Measurements from ENCODE around the gene KCNIP1.

Gene KCNIP1

DNA sequence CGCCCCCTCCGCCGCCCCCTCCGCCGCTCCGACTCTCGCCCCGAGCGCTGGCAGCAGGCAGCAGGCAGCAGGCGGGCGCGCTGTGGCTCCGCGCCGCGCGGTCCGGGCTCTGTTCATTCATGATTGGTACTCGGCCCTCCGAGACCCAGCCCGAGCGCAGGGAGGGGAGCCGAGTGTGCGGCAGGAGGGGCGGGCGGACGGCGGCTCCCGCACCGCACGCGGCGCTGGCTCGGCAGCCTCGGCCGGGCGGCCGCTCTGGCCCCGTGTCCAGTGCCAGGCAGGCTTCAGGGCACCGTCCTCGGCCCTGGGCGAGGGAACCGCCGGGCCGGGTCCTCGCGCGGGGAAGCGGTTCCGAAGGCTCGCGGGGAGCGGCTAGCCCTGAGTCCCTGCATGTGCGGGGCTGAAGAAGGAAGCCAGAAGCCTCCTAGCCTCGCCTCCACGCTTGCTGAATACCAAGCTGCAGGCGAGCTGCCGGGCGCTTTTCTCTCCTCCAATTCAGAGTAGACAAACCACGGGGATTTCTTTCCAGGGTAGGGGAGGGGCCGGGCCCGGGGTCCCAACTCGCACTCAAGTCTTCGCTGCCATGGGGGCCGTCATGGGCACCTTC lies at the start of gene KCNIP1:
Gene KCNIP1 (plus strand): TSS at position 31 of the 607 bp plus-strand sequence.
- Mint-ChIP-seq H3K9me3 (no peaks in the 10 kb centered on the region), H3K36me3 (no peaks in the 10 kb centered on the region), H3K4me3 (no peak within 1 kb of the TSS), H3K4me1 (no peaks in the 10 kb centered on the region), H3K27ac (peak within 1 kb of the TSS; percentile 64), H3K27me3 (peaks cover 23% of the 10 kb centered on the region)

DNA sequence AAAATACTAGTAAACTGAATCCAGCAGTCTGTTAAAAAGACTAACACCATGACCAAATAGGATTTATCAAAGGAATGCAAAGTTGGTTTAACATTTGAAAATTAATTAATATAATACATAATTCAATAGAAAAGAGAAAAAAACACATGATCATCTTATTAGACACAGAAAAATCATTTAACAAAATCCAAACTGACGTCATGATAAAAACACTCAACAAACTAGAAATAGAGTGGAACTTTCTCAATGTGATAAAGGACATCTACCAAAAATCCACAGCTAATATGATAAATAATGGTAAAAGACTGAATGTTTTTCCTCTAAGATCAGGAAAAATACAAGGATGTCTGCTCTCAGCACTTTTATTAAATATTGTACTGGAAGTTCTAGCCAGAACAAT lies 40.4 kb upstream of the KCNIP1 start:
- Mint-ChIP-seq H3K4me3 (no peak overlapping the region), H3K27ac (no peak overlapping the region), H3K27me3 (peaks cover 20% of the 10 kb centered on the region), H3K4me1 (no peaks in the 10 kb centered on the region), H3K36me3 (no peaks in the 10 kb centered on the region), H3K9me3 (peaks cover 6% of the 10 kb centered on the region)

DNA sequence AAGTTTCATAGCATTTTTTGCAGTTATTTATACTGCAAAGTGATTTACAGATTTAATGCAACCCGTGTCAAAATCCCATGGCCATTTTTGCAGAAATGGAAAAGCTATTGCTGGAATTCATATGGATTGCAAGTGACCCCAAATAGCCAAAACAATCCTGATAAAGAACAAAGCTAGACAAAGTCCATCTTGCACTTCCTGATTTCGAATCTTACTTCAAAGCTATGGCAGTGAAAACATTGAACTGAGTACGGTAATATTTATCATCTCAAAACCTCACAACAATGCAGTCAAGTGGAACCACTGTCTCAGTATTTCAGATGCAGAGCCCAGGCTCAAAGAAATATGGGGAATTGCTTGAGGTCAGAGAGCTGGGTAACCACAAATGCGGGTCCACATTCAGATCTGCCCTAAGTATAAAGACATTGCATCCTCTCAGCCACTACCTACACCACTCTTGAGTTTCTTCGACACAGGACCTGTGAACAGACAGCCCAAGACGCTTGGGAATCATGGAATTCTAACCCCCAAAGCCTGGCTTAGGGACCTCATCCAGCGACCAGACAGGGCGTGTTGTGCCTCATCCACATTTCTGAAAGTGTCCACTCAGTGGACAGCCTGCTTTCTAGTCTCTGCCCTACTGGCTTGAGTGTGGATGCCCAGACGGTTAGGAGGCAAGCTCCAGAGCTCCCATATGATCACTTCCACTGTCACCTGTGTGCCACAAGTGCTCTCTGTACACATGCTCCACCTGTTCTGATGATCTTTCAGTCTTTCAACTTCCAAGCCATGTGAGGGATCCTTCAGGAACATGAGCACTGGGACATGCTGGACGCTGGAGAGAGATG lies 39.3 kb upstream of the KCNIP1 start:
- peaks cover 14% of the 10 kb centered on the region for H3K27me3 Mint-ChIP-seq

DNA sequence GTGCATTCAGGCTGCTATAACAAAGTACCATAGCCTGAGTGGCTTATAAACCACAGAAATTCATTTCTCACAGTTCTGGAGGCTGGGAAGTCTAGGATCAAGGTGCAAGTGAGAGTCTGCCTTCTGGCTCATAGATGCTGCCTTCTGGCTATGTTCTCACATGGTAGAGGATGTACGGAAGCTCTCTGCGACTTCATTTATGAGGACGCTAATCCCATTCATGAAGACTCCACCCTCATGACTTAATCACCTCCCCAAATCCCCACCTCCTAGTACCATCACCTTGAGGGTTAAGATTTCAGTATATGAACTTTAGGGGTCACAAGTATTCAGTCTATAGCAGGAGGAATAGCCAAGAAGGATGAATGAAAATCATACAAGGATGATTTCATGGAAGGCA lies 37.3 kb upstream of the KCNIP1 start:
- Mint-ChIP-seq H3K4me1 (no peaks in the 10 kb centered on the region), H3K27ac (no peak overlapping the region), H3K9me3 (no peaks in the 10 kb centered on the region), H3K36me3 (no peaks in the 10 kb centered on the region), H3K4me3 (no peak overlapping the region), H3K27me3 (peaks cover 3% of the 10 kb centered on the region)

More for the DNA sequence above, 39.3 kb upstream of the KCNIP1 start:
- H3K36me3 Mint-ChIP-seq = no peaks in the 10 kb centered on the region
- peaks cover 4% of the 10 kb centered on the region for H3K9me3 Mint-ChIP-seq
- no peak overlapping the region for H3K27ac Mint-ChIP-seq
- no peaks in the 10 kb centered on the region for H3K4me1 Mint-ChIP-seq
- no peak overlapping the region for H3K4me3 Mint-ChIP-seq

DNA sequence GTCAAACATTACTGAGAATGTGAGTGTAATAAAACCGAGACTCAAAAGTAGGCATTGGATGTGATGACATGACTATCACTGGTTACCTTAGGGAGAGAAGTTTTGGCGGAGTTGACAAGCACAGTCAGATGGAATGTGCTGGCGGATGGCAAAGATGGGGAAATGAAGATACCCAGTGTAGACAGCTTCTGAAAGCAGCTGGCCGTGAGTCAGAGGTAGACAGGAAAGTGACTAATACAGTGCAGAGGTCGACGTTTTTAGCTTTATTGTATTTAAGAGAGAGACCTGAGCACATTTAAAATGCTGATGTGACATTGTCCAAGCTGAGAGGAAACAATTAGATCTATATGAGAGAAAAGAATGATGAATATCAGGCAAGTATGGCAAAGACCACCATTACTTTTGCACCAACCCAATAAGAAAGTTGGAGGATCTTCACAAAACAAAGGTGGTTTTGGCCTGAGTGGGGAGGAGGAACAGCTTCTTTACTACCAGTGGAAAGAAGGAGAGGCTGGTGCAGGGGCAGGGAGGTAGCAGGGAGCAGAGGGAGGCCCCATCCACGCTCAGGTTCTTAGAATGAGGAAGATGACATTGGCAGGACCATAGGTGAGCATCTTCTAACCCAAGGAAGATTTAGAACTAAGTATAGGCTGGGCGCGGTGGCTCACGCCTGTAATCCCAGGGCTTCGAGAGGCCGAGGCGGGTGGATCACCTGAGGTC lies 36.7 kb upstream of the KCNIP1 start:
- Mint-ChIP-seq H3K27ac (no peak overlapping the region), H3K9me3 (no peaks in the 10 kb centered on the region), H3K36me3 (no peaks in the 10 kb centered on the region), H3K4me1 (no peaks in the 10 kb centered on the region), H3K27me3 (no peaks in the 10 kb centered on the region), H3K4me3 (no peak overlapping the region)

DNA sequence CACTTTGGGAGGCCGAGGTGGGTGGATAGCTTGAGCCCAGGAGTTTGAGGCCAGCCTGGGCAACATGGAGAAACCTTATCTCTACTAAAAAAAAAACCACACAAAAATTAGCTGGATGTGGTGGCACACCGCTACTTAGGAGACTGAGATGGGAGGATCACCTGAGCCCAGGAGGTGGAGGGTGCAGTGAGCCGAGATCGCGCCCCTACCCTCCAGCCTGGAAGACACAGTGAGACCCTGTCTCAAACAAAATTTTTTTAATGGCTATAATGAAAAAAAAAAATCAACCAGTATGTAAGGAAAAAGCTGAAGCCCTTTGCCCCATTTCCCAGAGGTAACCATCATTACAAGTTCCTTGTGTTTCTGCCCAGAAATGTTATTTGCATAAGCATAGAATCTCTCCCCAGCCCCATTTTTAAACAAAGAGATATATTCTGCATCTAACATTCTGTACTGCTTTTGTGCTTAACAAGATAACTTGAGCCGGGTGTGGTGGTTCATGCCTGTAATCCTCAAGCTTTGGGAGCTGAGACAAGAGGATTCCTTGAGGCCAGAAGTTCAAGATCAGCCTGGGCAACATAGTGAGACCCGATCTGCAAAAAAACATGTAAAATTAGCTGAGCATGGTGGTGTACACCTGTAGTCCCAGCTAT lies 35.1 kb upstream of the KCNIP1 start:
- no peaks in the 10 kb centered on the region for H3K36me3 Mint-ChIP-seq

DNA sequence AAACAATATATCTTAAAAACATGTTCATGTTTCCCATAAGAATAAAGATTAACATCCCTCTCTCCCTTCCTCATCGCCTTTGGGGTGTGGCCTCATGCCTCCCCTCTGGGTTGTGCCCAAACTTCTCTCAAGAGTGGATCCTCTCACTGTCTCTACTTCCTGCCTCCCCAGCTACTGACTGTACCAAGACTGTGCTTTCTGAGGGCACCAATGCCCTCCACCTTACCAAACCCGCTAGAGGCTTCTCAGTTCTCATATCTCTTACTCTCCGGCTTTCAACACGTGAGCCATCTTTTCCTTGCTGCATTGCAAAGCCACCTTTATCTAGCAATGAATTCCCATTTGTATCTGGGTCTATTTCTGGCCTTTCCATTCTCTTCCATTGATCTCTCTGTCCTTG lies 34.4 kb upstream of the KCNIP1 start:
- Mint-ChIP-seq H3K9me3 (no peaks in the 10 kb centered on the region), H3K27ac (no peak overlapping the region), H3K27me3 (peaks cover 2% of the 10 kb centered on the region), H3K36me3 (no peaks in the 10 kb centered on the region), H3K4me3 (no peak overlapping the region), H3K4me1 (no peaks in the 10 kb centered on the region)

More for the DNA sequence above, 35.1 kb upstream of the KCNIP1 start:
- Mint-ChIP-seq H3K9me3 (no peaks in the 10 kb centered on the region), H3K4me3 (no peak overlapping the region), H3K27me3 (peaks cover 2% of the 10 kb centered on the region), H3K27ac (no peak overlapping the region), H3K4me1 (no peaks in the 10 kb centered on the region)

DNA sequence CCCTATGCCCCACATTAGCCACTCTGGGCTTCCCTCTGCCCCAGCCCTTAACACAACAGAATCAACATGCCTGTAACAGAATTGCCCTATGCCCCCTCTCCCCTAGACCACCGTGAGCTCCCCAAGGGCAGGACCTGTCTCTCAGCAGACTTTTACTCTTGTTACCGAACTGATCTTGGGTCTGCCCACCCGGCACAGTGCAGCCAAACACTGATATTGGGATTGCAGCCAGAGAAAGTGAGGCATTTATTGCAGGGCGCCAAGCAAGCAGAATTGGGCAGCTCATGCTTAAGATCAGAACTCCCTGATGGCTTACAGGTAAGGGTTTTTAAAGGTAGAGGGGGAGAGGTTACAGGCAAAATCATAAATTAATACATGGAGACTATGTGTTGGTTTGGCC lies 33.5 kb upstream of the KCNIP1 start:
- no peaks in the 10 kb centered on the region for H3K36me3 Mint-ChIP-seq
- H3K27ac Mint-ChIP-seq = no peak overlapping the region
- H3K4me1 Mint-ChIP-seq = no peaks in the 10 kb centered on the region
- peaks cover 2% of the 10 kb centered on the region for H3K27me3 Mint-ChIP-seq
- no peaks in the 10 kb centered on the region for H3K9me3 Mint-ChIP-seq
- no peak overlapping the region for H3K4me3 Mint-ChIP-seq

DNA sequence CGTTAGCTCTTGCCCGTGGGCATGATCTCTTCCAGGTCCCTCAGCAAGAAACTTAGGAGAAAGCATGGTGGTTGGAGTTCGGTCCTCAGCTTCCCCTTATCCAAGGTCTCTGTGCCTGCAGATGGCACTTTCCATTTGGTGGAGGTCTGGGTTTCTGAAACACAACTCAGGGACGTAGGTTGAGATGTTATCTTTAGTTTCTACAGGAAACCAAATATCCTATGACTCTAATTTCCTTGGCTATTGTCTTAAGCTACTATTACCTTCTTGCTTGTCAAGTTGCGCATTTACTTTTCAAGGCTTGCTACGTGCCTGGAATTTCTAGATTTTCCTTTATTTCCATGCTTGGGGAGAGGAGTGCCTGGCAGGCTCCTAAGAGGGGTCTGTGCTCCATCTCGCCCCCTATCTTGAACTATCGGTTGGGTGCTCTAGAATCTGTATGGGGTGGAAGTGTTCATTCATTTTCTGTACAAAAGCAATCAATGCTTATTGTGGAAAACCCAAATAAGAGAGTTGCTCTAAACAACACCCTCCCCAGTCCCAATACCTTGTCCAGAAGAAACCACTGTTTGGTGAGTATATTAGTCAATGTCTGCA lies 32.9 kb upstream of the KCNIP1 start:
- Mint-ChIP-seq H3K4me3 (no peak overlapping the region), H3K4me1 (no peaks in the 10 kb centered on the region), H3K27me3 (peaks cover 2% of the 10 kb centered on the region), H3K27ac (no peak overlapping the region), H3K9me3 (no peaks in the 10 kb centered on the region), H3K36me3 (no peaks in the 10 kb centered on the region)

DNA sequence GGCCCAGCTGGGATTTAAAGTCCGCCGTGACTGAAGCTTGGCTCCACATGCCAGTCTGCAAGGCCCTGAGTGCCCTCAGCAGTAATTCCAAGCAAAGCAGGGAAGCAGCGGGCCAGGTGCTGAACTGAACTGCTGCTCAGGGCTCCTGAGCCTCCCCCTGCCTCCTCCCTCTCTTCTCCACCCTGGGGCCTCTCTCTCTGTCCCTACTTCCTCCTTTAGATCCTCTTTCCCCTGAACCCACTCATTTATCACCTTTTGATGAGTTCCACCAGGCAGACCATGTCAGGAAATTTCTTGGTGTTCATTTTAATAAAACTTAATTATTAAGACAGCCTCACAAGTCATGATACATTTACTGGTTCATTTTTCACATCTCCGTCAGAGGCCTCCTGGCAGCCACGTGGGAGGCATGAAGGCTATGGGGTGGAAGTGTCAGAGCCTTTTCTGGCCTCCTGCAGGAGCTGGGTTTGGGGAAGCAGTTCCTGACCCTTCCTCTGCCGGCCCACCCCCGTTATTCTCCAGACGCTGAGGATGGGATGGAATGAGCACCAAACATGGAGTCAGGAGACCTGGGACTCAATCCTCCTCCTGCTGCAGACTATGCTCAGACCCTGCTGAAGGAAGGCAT lies 32.2 kb upstream of the KCNIP1 start:
- no peaks in the 10 kb centered on the region for H3K36me3 Mint-ChIP-seq

DNA sequence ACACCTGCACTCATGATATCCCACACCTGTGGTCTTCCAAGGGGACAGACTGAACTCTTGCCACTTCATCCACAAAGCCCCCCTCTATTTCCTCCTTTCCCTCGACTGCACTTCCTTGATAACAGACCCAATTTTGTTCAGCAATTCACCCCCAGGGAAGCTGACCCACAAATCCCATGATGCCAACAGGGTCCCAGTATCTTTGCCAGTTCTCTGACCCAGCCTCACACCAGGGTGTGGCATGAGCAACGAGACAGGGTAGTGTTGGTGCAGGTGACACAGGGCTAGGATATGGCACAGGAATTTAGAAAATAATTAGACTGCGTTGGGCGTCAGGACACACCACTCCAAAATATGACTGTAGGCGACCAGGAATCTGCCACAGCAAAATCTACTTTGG lies 30.2 kb upstream of the KCNIP1 start:
- Mint-ChIP-seq H3K4me1 (no peaks in the 10 kb centered on the region), H3K9me3 (no peaks in the 10 kb centered on the region), H3K36me3 (no peaks in the 10 kb centered on the region), H3K4me3 (no peak overlapping the region), H3K27ac (no peak overlapping the region), H3K27me3 (peaks cover 2% of the 10 kb centered on the region)

More for the DNA sequence above, 32.2 kb upstream of the KCNIP1 start:
- no peaks in the 10 kb centered on the region for H3K9me3 Mint-ChIP-seq
- H3K27me3 Mint-ChIP-seq = peaks cover 2% of the 10 kb centered on the region
- no peaks in the 10 kb centered on the region for H3K4me1 Mint-ChIP-seq
- H3K4me3 Mint-ChIP-seq = no peak overlapping the region
- H3K27ac Mint-ChIP-seq = no peak overlapping the region

DNA sequence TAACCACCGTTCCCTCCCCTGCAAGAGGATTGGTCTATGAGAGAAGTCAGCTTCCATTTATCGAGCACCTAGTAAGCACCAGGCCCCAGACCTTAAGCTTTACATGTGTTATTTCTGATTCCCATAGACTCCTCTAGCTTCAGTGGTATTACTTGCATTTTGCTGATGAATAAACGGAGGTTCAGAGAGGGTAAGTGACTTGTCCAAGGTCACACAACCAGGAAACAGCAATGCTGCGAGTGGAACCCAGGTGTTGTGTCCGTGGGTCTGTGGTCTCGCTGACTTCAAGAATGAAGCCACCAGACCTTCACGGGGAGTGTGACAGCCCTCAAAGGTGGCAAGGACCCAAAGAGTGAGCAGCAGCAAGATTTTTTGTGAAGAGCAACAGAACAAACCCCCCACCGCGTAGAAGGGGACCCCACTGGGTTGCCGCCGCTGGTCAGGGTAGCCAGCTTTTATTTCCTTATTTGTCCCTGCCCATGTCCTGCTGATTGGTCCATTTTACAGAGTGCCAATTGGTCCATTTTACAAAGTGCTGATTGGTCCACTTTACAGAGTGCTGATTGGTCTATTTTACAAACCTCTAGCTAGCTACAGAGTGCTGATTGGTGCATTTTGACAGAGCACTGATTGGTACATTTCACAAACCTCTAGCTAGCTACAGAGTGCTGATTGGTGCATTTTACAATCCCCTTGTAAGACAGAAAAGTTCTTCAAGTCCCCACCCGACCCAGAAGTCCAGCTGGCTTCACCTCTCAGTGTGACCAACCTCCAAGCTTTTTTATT lies 29.1 kb upstream of the KCNIP1 start:
- H3K27ac Mint-ChIP-seq = no peak overlapping the region
- no peaks in the 10 kb centered on the region for H3K9me3 Mint-ChIP-seq
- H3K4me1 Mint-ChIP-seq = no peaks in the 10 kb centered on the region
- peaks cover 2% of the 10 kb centered on the region for H3K27me3 Mint-ChIP-seq
- H3K4me3 Mint-ChIP-seq = no peak overlapping the region
- H3K36me3 Mint-ChIP-seq = no peaks in the 10 kb centered on the region

DNA sequence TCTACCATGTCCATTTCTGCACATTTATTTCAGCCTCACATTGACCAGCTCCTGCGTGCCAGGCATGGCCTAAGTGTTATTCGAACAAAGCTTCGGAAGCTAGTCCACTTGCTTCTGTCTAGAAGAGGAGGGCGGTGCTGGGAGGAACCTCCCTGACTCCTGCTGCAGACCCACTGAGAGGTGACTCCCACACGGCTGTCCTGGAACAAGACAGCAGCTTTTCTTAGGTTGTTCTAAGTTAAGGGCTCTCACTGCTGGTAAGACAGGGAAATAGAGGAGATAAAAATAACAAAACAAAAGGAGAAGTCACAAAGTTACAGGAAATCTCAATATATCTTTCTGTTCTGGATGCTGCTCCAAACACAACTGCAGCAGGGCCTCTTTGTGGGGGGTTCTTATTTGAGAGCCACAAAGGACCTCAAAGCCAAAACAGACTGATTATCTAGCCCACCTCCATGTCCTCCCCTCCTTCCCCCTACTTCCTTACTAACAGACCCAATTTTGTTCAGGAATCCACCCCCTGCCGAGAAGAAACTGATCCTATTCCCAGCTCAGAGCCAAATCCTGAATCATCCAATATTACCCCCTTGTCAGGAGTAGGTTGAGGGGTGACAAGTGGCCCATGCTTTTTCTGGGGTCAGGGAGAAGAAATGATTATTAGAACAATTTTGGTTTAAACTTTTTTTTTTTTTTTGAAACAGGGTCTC lies 28.4 kb upstream of the KCNIP1 start:
- Mint-ChIP-seq H3K27ac (no peak overlapping the region), H3K27me3 (peaks cover 4% of the 10 kb centered on the region), H3K4me3 (no peak overlapping the region), H3K9me3 (no peaks in the 10 kb centered on the region), H3K4me1 (no peaks in the 10 kb centered on the region), H3K36me3 (no peaks in the 10 kb centered on the region)

DNA sequence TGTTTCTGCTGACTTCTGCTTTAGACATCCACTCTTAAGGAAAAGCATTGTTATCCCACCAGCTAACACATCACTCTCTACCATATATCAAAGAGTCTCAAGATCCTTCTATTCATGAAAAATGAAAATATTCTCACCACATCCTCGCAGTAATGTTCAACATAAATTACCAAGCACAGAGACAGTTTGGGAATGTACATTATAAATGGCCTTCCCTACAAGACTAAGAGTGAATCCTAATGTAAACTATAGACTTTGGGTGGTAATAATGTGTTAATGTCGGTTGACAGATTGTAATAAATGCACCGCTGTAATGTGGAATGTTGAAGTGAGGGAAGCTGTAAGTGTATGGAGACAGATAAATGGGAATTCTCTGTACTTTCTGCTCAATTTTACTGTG lies 27.1 kb upstream of the KCNIP1 start:
- Mint-ChIP-seq H3K4me3 (no peak overlapping the region), H3K36me3 (no peaks in the 10 kb centered on the region), H3K4me1 (no peaks in the 10 kb centered on the region), H3K9me3 (no peaks in the 10 kb centered on the region), H3K27ac (no peak overlapping the region), H3K27me3 (peaks cover 4% of the 10 kb centered on the region)

Data from activated naive CD4-positive, alpha-beta T cell treated with anti-CD3 and anti-CD28 coated beads, Interleukin-2, amount 50 U/mL, for 24 hours (primary cell).